ENCODE measurements around the gene VAV1.

DNA sequence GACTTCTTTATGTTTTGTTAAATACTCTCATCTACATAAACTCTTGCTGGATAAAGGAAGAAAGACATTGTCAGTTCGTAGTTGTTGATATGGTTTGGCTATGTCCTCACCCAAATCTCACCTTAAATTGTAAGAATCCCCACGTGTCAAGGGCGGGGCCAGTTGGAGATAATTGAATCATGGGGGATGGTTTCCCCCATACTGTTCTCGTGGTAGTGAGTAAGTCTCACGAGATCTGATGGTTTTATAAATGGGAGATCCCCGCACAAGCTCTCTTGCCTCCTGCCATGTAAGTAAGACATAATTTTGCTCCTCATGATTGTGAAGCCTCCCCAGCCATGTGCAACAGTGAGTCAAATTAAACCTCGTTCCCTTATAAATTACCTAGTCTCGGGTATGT lies 118.4 kb downstream of the VAV1 start:
- TF ChIP-seq, protein P1, sequence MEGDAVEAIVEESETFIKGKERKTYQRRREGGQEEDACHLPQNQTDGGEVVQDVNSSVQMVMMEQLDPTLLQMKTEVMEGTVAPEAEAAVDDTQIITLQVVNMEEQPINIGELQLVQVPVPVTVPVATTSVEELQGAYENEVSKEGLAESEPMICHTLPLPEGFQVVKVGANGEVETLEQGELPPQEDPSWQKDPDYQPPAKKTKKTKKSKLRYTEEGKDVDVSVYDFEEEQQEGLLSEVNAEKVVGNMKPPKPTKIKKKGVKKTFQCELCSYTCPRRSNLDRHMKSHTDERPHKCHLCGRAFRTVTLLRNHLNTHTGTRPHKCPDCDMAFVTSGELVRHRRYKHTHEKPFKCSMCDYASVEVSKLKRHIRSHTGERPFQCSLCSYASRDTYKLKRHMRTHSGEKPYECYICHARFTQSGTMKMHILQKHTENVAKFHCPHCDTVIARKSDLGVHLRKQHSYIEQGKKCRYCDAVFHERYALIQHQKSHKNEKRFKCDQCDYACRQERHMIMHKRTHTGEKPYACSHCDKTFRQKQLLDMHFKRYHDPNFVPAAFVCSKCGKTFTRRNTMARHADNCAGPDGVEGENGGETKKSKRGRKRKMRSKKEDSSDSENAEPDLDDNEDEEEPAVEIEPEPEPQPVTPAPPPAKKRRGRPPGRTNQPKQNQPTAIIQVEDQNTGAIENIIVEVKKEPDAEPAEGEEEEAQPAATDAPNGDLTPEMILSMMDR (IDR thresholded peaks at IDR 0.05): no peak
- TF ChIP-seq POLR2A (IDR thresholded peaks at IDR 0.05): no peak

All from thyroid gland (tissue), 4 donors.